Measurements from ENCODE around the gene NRM.

DNA sequence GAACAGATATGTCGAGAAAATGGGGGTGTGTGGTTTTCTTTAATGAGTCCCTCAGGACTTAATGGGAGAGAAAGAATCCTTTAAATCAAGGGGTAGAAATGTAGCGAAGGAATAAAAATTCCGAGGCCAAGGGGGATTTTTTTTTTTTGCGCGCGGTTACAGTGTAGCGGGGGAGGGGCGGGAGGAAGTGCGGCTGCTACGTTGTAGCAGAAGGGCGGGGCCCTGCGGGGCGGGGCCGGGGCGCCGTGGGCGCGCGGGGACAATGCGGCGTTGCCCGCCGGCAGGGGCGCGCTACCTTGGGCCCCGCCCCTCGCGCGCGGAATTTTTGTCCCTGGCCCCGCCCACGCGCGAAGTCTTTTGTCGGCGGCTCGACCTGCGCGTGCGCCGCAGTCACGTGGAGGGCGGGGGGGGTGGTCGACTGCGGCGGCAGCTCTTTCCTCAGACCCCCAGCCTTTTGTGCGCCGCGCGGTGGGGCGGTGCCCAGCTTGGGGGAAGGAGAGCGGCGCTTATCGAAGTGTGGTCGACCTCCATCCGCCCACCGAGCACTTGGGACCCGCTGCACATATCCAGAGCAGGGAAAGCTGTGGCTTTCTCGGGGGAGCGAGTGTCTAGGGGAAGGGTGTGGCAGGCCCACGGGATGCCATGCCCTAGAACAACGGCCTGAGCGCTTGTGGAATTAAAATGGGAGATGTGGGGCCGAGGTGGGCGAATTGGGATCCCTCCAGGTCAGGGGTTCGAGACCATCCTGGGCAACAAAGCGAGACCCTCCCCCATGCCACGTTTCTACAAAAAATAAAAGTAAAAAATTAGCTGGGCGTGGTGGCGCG lies 30.6 kb upstream of the NRM start:
- TF ChIP-seq, protein P1, sequence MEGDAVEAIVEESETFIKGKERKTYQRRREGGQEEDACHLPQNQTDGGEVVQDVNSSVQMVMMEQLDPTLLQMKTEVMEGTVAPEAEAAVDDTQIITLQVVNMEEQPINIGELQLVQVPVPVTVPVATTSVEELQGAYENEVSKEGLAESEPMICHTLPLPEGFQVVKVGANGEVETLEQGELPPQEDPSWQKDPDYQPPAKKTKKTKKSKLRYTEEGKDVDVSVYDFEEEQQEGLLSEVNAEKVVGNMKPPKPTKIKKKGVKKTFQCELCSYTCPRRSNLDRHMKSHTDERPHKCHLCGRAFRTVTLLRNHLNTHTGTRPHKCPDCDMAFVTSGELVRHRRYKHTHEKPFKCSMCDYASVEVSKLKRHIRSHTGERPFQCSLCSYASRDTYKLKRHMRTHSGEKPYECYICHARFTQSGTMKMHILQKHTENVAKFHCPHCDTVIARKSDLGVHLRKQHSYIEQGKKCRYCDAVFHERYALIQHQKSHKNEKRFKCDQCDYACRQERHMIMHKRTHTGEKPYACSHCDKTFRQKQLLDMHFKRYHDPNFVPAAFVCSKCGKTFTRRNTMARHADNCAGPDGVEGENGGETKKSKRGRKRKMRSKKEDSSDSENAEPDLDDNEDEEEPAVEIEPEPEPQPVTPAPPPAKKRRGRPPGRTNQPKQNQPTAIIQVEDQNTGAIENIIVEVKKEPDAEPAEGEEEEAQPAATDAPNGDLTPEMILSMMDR (tag by site-specific recombination; IDR thresholded peaks at IDR 0.05), result peak; percentile 60
- TF ChIP-seq ZNF529 (tag by site-specific recombination; IDR thresholded peaks at IDR 0.05; ENCODE audit: insufficient replicate concordance) (no peak), ZBTB26 (tag by site-specific recombination; optimal IDR thresholded peaks at IDR 0.05) (peak; percentile 84), PBX3 (CRISPR knock-in tag; IDR thresholded peaks at IDR 0.05) (peak; percentile 78; the same call in 1 of the 2 replicates), ZNF704 (tag by site-specific recombination; IDR thresholded peaks at IDR 0.05) (no peak), ZNF132 (tag by site-specific recombination; IDR thresholded peaks at IDR 0.05; ENCODE audit: borderline replicate concordance) (no peak), ZNF121 (tag by site-specific recombination; IDR thresholded peaks at IDR 0.05) (no peak), ZNF561 (tag by site-specific recombination; IDR thresholded peaks at IDR 0.05; ENCODE audit: borderline replicate concordance) (no peak)
